ENCODE measurements around the gene MCEE.
"Not testable (repeated sequence)": the region's sequence is repeated elsewhere in the genome, so short reads cannot be mapped to it uniquely, and the experiment has no call there.

The MCEE gene
- 5.4 to 6.6 (median 5.4) reads per million in 3 donors for total RNA-seq

- Histone ChIP-seq H3K36me3 (ENCODE audit: control insufficient read depth, insufficient read depth, low read length) (peaks cover 23% of the 10 kb centered on the region), H3K4me1 (ENCODE audit: control insufficient read depth, insufficient read depth, low read length, poor library complexity, severe bottlenecking) (peaks cover 27% of the 10 kb centered on the region), H3K27ac (ENCODE audit: insufficient read depth, low read length, poor library complexity, severe bottlenecking) (peak within 1 kb of the TSS; percentile 77), H3K27me3 (replicated peaks; ENCODE audit: control insufficient read depth, insufficient read depth, low read length, poor library complexity, severe bottlenecking) (no peaks in the 10 kb centered on the region), H3K9me3 (ENCODE audit: control insufficient read depth, low read length) (no peaks in the 10 kb centered on the region), H3K4me3 (ENCODE audit: insufficient read depth, low read depth, low read length, poor library complexity, severe bottlenecking) (peak within 1 kb of the TSS; percentile 92)
- DNase-seq: peak; percentile 74 to 83 (median 82)
Observed at GRCh38 chr2:71130152-71130904, at the start of gene MCEE, which contains the start of gene MPHOSPH10. MCEE (minus strand) TSS chr2:71130229; CDS start chr2:71130219, 10 bp downstream. MPHOSPH10 (plus strand) TSS chr2:71130634; CDS start chr2:71130666, 32 bp downstream.

GRCh38 chr2:71178836-71179235 is 48.8 kb upstream of the MCEE start:
- H3K27ac ChIP-seq (ENCODE audit: insufficient read depth, low read length, poor library complexity, severe bottlenecking); H3K36me3 ChIP-seq (ENCODE audit: control insufficient read depth, insufficient read depth, low read length); DNase-seq; H3K27me3 ChIP-seq (replicated peaks; ENCODE audit: control insufficient read depth, insufficient read depth, low read length, poor library complexity, severe bottlenecking); H3K4me1 ChIP-seq (ENCODE audit: control insufficient read depth, insufficient read depth, low read length, poor library complexity, severe bottlenecking); H3K4me3 ChIP-seq (ENCODE audit: insufficient read depth, low read depth, low read length, poor library complexity, severe bottlenecking); H3K9me3 ChIP-seq (ENCODE audit: control insufficient read depth, low read length): not testable (repeated sequence)

- H3K9me3 ChIP-seq (ENCODE audit: control insufficient read depth, low read length): no peaks in the 10 kb centered on the region
- H3K27me3 ChIP-seq (replicated peaks; ENCODE audit: control insufficient read depth, insufficient read depth, low read length, poor library complexity, severe bottlenecking): no peaks in the 10 kb centered on the region
- no peaks in the 10 kb centered on the region for H3K36me3 ChIP-seq (ENCODE audit: control insufficient read depth, insufficient read depth, low read length)
- DNase-seq: no peak
- no peak overlapping the region for H3K4me3 ChIP-seq (ENCODE audit: insufficient read depth, low read depth, low read length, poor library complexity, severe bottlenecking)
- H3K27ac ChIP-seq (ENCODE audit: insufficient read depth, low read length, poor library complexity, severe bottlenecking): no peak overlapping the region
- H3K4me1 ChIP-seq (ENCODE audit: control insufficient read depth, insufficient read depth, low read length, poor library complexity, severe bottlenecking): no peaks in the 10 kb centered on the region
Observed at GRCh38 chr2:71174207-71174606, 44.2 kb upstream of the MCEE start.

- Histone ChIP-seq H3K36me3 (ENCODE audit: control insufficient read depth, insufficient read depth, low read length) (no peaks in the 10 kb centered on the region), H3K27ac (ENCODE audit: insufficient read depth, low read length, poor library complexity, severe bottlenecking) (no peak overlapping the region), H3K4me3 (ENCODE audit: insufficient read depth, low read depth, low read length, poor library complexity, severe bottlenecking) (no peak overlapping the region), H3K4me1 (ENCODE audit: control insufficient read depth, insufficient read depth, low read length, poor library complexity, severe bottlenecking) (no peaks in the 10 kb centered on the region), H3K9me3 (ENCODE audit: control insufficient read depth, low read length) (no peaks in the 10 kb centered on the region), H3K27me3 (replicated peaks; ENCODE audit: control insufficient read depth, insufficient read depth, low read length, poor library complexity, severe bottlenecking) (no peaks in the 10 kb centered on the region)
- no peak for DNase-seq
Observed at GRCh38 chr2:71173096-71173495, 43.1 kb upstream of the MCEE start.

- Histone ChIP-seq H3K27ac (ENCODE audit: insufficient read depth, low read length, poor library complexity, severe bottlenecking) (no peak overlapping the region), H3K27me3 (replicated peaks; ENCODE audit: control insufficient read depth, insufficient read depth, low read length, poor library complexity, severe bottlenecking) (no peaks in the 10 kb centered on the region)
Observed at GRCh38 chr2:71166812-71167211, 36.8 kb upstream of the MCEE start.

GRCh38 chr2:71157124-71157793 is 27.2 kb upstream of the MCEE start:
- Histone ChIP-seq H3K4me1 (ENCODE audit: control insufficient read depth, insufficient read depth, low read length, poor library complexity, severe bottlenecking) (no peaks in the 10 kb centered on the region), H3K27ac (ENCODE audit: insufficient read depth, low read length, poor library complexity, severe bottlenecking) (no peak overlapping the region), H3K4me3 (ENCODE audit: insufficient read depth, low read depth, low read length, poor library complexity, severe bottlenecking) (no peak overlapping the region), H3K27me3 (replicated peaks; ENCODE audit: control insufficient read depth, insufficient read depth, low read length, poor library complexity, severe bottlenecking) (peaks cover 4% of the 10 kb centered on the region), H3K36me3 (ENCODE audit: control insufficient read depth, insufficient read depth, low read length) (no peaks in the 10 kb centered on the region), H3K9me3 (ENCODE audit: control insufficient read depth, low read length) (no peaks in the 10 kb centered on the region)
- peak in 2 of 3 donors; percentile 13 to 24 for DNase-seq

More at GRCh38 chr2:71166812-71167211, 36.8 kb upstream of the MCEE start:
- H3K9me3 ChIP-seq (ENCODE audit: control insufficient read depth, low read length): no peaks in the 10 kb centered on the region
- no peak for DNase-seq
- H3K4me1 ChIP-seq (ENCODE audit: control insufficient read depth, insufficient read depth, low read length, poor library complexity, severe bottlenecking): no peaks in the 10 kb centered on the region
- no peaks in the 10 kb centered on the region for H3K36me3 ChIP-seq (ENCODE audit: control insufficient read depth, insufficient read depth, low read length)
- H3K4me3 ChIP-seq (ENCODE audit: insufficient read depth, low read depth, low read length, poor library complexity, severe bottlenecking): no peak overlapping the region

GRCh38 chr2:71156573-71156972 is 26.5 kb upstream of the MCEE start:
- peaks cover 4% of the 10 kb centered on the region for H3K27me3 ChIP-seq (replicated peaks; ENCODE audit: control insufficient read depth, insufficient read depth, low read length, poor library complexity, severe bottlenecking)
- H3K27ac ChIP-seq (ENCODE audit: insufficient read depth, low read length, poor library complexity, severe bottlenecking): no peak overlapping the region
- no peaks in the 10 kb centered on the region for H3K4me1 ChIP-seq (ENCODE audit: control insufficient read depth, insufficient read depth, low read length, poor library complexity, severe bottlenecking)
- H3K36me3 ChIP-seq (ENCODE audit: control insufficient read depth, insufficient read depth, low read length): no peaks in the 10 kb centered on the region
- H3K4me3 ChIP-seq (ENCODE audit: insufficient read depth, low read depth, low read length, poor library complexity, severe bottlenecking): no peak overlapping the region
- H3K9me3 ChIP-seq (ENCODE audit: control insufficient read depth, low read length): no peaks in the 10 kb centered on the region
- DNase-seq: no peak

GRCh38 chr2:71155846-71156245 is 25.8 kb upstream of the MCEE start:
- Histone ChIP-seq H3K4me1 (ENCODE audit: control insufficient read depth, insufficient read depth, low read length, poor library complexity, severe bottlenecking) (no peaks in the 10 kb centered on the region), H3K9me3 (ENCODE audit: control insufficient read depth, low read length) (no peaks in the 10 kb centered on the region), H3K4me3 (ENCODE audit: insufficient read depth, low read depth, low read length, poor library complexity, severe bottlenecking) (no peak overlapping the region), H3K27me3 (replicated peaks; ENCODE audit: control insufficient read depth, insufficient read depth, low read length, poor library complexity, severe bottlenecking) (peaks cover 4% of the 10 kb centered on the region), H3K36me3 (ENCODE audit: control insufficient read depth, insufficient read depth, low read length) (no peaks in the 10 kb centered on the region), H3K27ac (ENCODE audit: insufficient read depth, low read length, poor library complexity, severe bottlenecking) (no peak overlapping the region)
- DNase-seq: no peak

- Histone ChIP-seq H3K36me3 (ENCODE audit: control insufficient read depth, insufficient read depth, low read length) (no peaks in the 10 kb centered on the region), H3K27ac (ENCODE audit: insufficient read depth, low read length, poor library complexity, severe bottlenecking) (no peak overlapping the region), H3K9me3 (ENCODE audit: control insufficient read depth, low read length) (no peaks in the 10 kb centered on the region), H3K27me3 (replicated peaks; ENCODE audit: control insufficient read depth, insufficient read depth, low read length, poor library complexity, severe bottlenecking) (peaks cover 4% of the 10 kb centered on the region), H3K4me1 (ENCODE audit: control insufficient read depth, insufficient read depth, low read length, poor library complexity, severe bottlenecking) (no peaks in the 10 kb centered on the region), H3K4me3 (ENCODE audit: insufficient read depth, low read depth, low read length, poor library complexity, severe bottlenecking) (no peak overlapping the region)
- no peak for DNase-seq
Observed at GRCh38 chr2:71154798-71155197, 24.8 kb upstream of the MCEE start.

- H3K4me1 ChIP-seq (ENCODE audit: control insufficient read depth, insufficient read depth, low read length, poor library complexity, severe bottlenecking): no peaks in the 10 kb centered on the region
- peaks cover 4% of the 10 kb centered on the region for H3K27me3 ChIP-seq (replicated peaks; ENCODE audit: control insufficient read depth, insufficient read depth, low read length, poor library complexity, severe bottlenecking)
- no peak overlapping the region for H3K4me3 ChIP-seq (ENCODE audit: insufficient read depth, low read depth, low read length, poor library complexity, severe bottlenecking)
- no peak for DNase-seq
- H3K9me3 ChIP-seq (ENCODE audit: control insufficient read depth, low read length): no peaks in the 10 kb centered on the region
- peaks cover 3% of the 10 kb centered on the region for H3K36me3 ChIP-seq (ENCODE audit: control insufficient read depth, insufficient read depth, low read length)
- H3K27ac ChIP-seq (ENCODE audit: insufficient read depth, low read length, poor library complexity, severe bottlenecking): no peak overlapping the region
Observed at GRCh38 chr2:71154279-71154678, 24.2 kb upstream of the MCEE start.

All from effector memory CD4-positive, alpha-beta T cell (primary cell).